GM18909 (cell line): ENCODE data around the gene DOCK6.

Experiments
- ATAC-seq: cut with Tn5 transposase; IDR thresholded peaks from one replicate; pipeline ENCODE4 v1.9.1; 2021; ENCODE audit warnings: mild to moderate bottlenecking; ENCODE audit not compliant: unreplicated experiment, poor library complexity

The DOCK6 gene

DNA sequence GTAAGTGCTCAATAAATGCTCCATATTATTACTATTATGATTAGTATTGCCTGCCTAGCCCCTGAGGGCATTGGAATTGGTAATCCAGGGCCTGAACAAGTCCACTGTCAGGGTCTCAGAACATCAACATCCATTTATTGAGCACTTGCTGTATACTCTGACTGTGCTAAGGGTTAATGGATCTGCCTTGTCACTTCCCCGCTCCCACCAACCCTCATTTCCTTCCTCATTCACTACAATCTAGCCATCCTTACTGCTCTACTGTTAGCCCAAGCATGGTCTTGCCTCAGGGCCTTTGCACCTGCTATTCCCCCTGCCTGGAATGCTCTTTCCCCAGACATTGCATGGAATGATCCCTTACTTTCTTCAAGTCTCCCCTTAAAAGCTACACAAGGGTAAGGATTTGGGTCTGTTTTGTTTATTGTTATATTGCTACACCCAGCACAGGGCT, 35.6 kb downstream of the DOCK6 start:
- no peak for ATAC-seq

DNA sequence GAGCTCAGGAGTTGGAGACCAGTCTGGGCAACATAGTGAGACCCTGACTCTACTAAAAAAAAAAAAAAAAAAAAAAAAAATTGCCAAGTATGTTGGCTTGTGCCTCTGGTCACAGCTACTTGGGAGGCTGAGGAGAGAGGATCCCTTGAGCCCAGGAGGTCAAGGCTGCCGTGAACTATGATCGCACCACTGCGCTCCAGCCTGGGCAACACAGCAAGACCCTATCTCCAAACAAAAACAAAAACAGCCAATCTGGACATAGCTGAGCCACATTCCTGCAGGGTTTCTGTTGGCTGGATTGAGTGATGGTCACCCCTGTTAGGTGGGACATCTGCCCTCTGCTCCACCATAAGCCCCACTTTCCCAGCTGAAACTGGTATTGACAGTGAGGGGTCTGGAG, 36.5 kb downstream of the DOCK6 start:
- ATAC-seq, result no peak

- ATAC-seq, result no peak
These were observed 37.2 kb downstream of the DOCK6 start for GRCh38 chr19:11225172-11225571.

DNA sequence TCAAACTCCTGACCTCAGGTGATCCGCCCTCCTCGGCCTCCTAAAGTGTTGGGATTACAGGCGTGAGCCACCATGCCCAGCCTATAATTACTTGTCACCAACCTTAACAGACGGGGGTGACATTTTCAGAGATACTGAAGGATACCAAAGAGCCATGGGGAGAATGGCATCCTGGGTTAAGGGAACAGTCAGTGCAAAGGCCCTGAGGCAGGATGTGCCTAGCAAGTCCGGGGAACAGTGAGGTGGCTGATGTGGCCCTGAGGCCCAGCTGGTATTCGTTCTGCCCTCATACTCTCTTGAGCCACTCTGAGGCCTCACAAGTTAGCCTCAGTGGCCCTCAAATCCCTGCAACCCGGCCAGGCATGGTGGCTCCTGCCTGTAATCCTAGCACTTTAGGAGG, 37.9 kb downstream of the DOCK6 start:
- ATAC-seq, result no peak

DNA sequence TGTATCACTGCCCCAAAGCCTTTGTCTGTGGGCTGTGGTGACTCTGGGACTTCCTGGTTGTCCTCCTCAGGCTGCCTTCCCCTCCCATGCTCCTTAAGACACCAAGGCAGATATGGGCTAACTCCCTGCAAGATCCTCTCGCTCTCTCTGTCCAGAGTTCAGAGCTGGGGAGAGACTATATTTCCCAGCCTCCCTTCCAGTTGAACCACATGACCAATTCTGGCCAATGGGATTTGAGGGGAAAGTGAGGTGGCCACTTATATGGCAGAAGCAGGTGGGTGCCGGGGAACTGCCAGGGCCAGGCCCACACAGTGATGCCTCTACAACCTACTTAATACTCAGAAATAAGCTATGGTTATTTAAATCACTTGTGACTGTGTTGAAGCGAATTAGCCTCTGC, 39.1 kb downstream of the DOCK6 start:
- no peak for ATAC-seq

DNA sequence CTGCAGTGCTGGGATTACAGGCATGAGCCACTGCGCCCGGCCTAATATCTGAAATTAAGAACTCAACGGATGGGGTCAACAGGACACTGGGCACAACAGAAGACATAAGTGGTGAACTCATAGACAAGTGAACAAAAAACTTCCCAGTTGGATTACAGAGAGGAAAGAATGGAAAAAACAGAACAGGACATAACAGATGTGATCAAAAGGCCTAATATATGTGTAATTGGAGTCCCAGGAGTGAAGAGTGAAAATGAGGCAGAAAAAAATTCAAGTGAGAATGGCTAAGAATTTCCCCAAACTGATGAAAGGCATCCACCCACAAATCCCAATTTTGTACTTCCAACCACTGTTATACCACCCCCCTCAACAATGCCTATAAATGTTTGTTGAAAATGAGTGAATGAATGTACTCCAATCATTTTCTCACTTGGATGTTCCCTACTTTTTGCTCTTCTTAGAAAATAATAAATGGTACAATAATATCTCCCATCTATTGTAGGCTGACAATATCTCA, 41.2 kb downstream of the DOCK6 start:
- no peak for ATAC-seq

- ATAC-seq, result no peak
These were observed 47.9 kb downstream of the DOCK6 start for GRCh38 chr19:11214387-11214786.

GRCh38 chr19:11210656-11210928, 51.7 kb downstream of the DOCK6 start:
- ATAC-seq, result no peak

- ATAC-seq, result no peak
These were observed 52.3 kb downstream of the DOCK6 start for GRCh38 chr19:11209839-11210655.

GRCh38 chr19:11208561-11209471, 53.5 kb downstream of the DOCK6 start:
- no peak for ATAC-seq

DNA sequence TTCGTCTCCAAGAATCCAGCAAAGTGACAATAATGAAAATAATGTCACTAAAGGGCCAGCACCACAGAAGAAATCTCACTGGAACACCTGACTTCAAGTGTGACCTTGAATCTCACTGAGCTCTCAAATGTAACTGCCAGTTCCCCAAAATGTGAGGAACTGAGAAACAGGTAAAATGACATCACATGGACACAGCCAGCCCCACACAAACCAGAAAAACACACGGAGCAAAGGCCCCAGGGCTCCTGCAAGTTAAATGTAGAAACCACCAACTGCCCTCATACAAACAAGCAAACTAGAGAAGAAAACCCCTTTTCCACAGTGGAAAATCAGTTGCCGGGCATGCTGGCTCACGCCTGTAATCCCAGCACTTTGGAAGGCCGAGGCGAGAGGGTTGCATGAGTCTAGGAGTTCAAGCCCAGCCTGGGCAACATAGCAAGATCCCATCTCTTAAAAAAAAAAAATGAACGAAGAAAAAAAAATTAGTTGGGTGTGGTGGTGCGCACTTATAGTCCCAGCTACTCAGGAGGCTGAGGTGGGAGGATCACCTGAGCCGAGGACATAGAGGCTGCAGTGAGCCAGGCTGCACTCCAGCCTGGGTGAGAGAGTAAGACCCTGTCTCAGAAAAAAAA, 56.3 kb downstream of the DOCK6 start:
- no peak for ATAC-seq

GRCh38 chr19:11204943-11205349, 57.4 kb downstream of the DOCK6 start:
- ATAC-seq, result no peak

DNA sequence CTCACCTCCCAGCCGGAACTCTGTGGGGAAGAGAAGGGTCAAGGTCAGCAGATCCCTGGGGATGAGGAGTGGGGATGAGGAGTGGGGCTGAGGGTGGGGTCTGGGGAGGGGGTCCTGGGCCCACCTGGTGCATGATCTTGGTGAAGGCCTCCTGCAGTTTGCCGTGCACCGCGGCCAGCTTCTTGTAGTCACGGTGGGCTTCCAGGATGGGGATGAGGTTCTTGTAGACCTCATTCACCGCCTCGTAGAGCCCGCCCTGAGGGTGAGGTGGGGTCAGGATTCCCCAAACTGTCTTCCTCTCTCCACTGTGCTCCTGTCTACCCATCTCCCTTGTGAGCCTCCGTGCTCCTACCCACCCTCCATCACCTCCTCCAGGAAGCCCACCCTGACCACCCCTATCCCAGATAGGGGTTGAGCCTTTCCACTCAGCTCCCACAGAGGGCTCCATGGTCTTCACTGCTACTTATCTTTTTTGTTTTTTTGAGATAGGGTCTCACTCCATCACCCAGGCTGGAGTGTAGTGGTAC, 58.2 kb downstream of the DOCK6 start:
- ATAC-seq, result no peak

DNA sequence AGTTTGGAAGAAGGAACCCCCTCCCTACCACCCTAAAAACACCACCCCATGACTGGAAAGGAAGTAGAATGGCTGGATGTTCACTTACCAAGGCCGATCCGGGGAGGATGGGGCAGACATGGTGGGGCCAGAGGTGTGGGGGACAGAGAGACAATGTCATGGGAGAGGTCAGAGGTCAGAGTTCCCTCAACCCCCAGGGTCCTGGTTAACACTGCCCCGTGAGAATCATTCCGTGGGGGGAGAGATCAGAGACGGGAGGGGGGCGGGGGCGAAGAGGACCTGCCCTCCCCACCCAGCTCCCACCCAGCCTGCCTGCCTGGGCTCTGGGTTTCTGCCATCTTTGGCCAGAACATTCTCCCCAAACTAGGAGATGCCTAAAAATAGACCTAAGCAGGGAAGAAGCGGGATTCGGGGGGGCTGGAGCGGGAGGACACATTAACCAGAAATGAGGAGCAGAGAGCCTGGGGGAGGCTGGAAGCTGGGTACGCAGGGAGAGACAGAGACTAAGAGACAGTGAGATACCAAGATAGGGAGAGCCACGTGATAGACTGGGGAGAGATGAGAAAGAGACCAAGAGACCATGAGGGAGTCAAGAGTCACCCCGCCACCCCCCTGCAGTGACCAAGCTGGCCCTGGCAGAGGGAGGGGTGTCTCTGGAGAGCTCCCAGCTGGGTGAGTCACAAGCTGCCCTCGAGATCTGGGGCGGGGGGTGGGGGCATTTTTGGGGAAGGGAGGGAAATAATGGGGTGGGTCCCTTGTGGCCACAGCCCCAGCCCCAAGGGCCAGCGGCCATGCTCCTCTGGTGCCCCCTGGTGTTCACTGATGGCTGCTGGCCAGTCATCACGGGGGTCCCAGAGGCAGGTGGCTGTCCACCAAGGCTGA, 58.9 kb downstream of the DOCK6 start:
- no peak for ATAC-seq

DNA sequence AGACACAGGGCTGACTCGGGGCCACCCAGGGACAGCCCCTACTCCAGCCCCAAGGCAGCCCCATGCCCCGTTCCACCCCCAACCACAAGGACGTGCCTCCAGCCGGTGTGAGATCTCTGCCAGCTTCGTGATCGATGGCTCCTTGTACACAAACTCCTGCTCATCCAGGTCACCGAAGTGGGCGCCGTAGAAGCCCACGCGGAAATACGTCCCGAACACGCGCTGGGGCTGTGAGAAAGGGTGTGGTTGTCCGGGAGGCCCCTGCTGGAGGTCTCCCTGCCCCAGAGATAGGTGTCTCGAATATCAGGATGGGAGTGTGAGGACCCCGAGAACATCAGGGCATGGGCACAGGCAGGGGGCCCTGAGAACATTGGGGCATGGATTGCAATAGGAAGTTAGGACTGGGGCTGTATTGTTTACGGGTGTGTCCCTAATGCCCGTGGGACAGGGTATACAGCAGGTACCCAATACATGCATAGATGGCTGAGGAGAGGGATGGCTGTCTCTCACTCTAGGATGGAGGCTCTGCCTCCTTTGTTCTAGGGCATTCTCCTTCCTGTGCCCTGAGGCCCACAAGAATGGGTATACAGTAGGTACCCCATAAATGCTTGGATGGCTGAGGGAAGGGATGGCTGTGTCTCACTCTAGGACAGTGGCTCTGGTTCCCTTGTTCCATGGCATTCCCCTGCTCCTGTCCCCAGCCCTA, 59.7 kb downstream of the DOCK6 start:
- ATAC-seq, result no peak

DNA sequence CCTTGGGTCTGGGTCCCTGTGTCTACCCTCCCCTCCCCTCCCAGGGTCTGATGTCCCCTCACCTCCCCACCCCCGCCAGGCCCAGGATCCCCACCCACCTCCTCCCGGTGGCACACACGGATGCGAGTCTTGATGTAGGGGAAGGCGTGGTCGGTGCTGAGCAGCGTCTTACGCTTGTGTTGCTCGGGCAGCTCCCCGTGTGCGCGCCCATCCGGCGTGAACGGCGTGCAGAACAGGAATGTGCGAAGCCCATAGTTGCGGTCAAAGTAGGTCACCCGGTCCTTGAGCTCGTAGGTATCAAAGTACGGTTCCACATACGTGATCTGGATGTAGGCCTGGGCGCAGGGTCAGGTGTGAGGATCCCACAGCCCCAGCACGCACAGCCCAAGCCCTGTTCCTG, 60.5 kb downstream of the DOCK6 start:
- no peak for ATAC-seq

- no peak for ATAC-seq
These were observed 61.4 kb downstream of the DOCK6 start for GRCh38 chr19:11200931-11201330.

- ATAC-seq, result no peak
These were observed 62.2 kb downstream of the DOCK6 start for GRCh38 chr19:11200015-11200574.

DNA sequence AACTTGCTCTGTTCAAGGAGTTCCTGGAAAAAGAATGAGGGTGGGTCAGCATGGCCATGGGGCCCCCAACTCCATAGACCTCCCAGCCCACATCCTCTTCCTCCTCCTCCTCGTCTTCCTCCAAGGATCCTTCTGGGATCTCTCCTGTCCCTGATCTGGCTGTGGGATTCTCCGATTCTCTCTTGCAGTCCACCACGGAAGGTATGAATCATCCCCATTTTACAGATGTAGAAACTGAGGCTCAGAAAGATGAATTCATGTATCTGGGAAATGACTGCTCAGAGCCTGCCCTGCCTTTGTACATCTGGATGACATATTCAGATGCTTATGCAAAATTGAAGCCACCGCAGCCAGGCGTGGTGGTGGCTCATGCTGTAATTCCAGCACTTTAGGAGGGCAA, 62.8 kb downstream of the DOCK6 start:
- ATAC-seq, result no peak
